ENCODE measurements around the gene MBLAC1. TPM values are rescaled to one million over a fixed set of nuclear protein-coding genes. Genes with fewer than 3 reads are reported as not detected.

Gene MBLAC1
- total RNA-seq, 2 donors from 2014 or later: 2.7 to 3.9 TPM

DNA sequence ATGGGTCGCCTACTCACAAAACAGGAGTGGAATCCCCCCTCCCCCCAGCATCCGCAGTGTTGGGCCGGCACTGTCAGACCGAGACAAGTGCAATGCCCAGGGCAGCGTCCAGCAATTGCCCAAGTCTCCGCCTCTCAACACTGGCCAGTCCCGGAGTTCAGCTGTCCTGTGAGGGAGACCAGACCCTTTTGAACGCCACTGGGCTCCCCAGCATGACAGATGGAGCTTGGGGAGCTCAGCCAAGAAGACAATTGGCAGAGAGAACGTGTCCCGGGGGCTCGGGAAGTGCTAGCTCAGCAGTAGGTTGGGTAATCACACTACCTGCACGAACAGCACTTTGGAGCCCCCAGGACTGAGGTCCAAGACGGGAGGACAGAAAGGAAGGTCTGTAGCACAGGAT is 33.3 kb upstream of the MBLAC1 start:
- intact Hi-C loops (cut with DNase I, micrococcal nuclease): no loop called here
- ATAC-seq (no peak), DNase-seq (no peak)

DNA sequence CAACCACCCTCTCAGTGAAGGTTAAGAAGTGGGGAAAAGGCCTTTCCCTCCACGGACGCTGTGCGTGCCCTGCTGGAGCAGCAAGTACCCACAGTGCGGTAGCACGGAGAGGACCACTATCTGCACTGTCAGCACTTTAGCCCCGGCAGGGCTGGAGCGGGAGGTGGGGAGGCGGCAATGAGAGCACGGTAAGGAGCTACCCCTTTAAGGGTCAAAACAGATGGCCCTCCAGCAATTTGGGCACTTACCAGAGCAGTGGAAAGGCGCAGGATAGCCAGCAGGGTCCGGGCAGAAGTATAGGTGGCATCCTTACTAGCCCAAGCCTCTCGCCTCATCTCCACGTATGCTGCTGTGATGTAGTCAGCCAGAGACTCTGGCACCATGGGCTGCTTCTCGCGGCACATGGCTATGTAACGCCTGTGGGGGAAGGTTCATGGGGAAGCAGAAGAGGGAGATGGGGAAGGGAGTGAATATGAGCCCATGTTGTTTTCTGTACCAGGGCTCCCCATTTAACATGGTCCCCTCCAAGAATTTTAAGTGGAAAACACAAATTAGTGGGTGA is 32.8 kb upstream of the MBLAC1 start:
- intact Hi-C loops (cut with DNase I, micrococcal nuclease): no loop called here
- no peak for ATAC-seq
- DNase-seq: no peak

DNA sequence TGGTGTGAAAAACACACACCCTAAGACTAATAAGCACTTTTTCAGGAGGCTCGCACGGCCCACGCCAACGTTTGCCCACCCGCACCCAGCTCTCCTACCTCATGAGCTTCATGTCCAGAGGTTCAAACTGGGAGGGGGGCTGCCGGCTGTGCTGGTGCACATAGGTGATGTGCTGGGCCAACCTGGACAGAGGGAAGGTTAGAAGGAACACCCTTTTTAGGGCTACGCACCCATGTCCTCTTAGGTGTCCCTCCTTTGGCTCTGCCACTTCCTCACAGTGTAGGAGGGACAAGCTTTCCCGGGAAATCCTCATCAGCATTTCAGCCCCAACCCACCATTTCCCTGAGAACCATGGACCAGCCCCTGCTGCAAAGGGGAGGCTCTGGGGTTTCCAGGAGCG is 31.5 kb upstream of the MBLAC1 start:
- ATAC-seq: no peak
- no peak for DNase-seq
- intact Hi-C loops (cut with DNase I, micrococcal nuclease): no loop called here

DNA sequence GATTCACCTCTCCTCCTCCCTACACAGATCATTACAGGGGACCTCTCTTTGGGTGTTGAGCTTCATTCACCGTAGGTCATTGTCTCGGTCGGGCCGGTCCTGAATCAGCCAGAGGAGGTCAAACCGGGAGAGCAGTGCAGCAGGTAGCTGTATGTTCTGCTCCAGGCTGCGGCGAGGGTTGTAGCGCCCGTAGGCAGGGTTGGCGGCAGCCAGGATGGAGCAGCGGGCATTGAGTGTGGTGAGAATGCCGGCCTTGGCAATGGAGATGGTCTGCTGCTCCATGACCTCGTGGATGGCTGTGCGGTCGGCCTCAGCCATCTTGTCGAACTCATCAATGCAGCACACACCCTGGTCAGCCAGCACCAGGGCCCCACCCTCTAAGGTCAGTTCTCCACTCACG is 31.1 kb upstream of the MBLAC1 start:
- ATAC-seq (no peak), DNase-seq (no peak)
- intact Hi-C loops (cut with DNase I, micrococcal nuclease): no loop called here

DNA sequence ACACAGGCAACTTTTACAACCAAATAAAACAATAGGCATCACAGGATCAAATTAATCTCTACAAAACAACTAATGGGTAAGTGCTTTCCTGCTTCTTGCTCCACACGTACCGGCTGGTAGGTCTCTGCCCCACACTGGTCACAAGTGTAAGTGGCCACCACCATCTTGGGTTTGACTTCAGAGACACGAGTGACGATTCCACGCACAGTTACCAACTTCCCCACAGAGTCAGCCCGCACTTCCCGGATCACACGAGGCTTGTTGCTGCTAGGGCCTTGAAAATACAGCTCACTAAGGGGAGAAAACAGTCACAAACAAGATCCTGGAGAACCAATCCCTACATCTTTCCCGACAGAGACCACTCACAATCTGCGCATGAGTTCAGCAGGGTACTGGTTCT is 27.9 kb upstream of the MBLAC1 start:
- DNase-seq (no peak), ATAC-seq (no peak)
- intact Hi-C loops (cut with DNase I, micrococcal nuclease): no loop called here

DNA sequence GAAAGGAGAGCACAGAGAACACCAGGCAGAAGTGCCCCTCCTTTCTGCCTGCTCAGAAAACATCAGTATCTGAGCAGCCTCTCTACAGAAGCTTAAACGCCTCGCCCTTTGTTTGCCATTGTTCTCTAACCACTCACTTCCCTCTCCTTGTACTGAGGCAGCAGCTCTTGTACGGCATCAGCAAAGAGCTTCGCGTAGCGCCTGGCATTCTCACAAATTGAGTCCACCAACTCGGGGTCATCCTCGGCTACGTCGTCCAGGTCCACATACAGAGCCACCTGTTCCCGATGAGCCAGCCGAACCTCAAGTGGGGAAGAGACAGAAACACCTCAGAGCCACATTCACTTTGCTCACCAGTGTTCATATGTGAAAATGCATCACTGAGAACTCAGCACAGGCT is 27.3 kb upstream of the MBLAC1 start:
- intact Hi-C loops (cut with DNase I, micrococcal nuclease): no loop called here
- ATAC-seq (no peak), DNase-seq (no peak)

DNA sequence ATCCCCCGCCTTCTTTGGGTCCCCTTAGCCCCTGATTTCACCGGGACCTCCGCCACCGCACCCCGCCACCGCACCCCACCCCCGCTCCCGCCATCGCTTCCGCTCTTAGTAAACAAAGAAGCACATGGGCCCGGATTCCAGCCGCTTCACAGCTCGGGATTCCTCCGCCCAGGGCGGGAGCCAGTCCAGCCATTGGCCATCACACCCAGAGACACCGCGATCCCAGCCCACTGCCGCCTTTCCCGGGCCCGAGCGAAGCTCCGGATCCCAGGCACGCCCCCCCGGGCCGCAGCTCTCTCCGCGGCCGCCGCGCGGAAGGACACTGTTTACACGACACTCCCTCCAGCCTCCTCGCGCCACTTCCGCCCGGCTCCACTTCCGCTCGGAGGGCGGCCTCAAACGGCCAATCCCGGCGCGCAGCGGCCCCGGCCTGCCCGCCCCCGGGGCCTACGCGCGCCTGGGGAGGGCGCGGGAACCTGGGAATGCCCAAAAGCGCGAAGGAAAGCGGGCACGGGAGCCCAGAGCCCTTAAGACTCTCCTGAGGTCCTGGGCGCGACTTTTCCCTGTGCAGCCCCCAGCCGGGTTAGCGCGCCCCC is 26.2 kb upstream of the MBLAC1 start:
- intact Hi-C loops (cut with DNase I, micrococcal nuclease): no loop called here
- DNase-seq (peak; percentile 94 to 96), ATAC-seq (peak; percentile 82)

DNA sequence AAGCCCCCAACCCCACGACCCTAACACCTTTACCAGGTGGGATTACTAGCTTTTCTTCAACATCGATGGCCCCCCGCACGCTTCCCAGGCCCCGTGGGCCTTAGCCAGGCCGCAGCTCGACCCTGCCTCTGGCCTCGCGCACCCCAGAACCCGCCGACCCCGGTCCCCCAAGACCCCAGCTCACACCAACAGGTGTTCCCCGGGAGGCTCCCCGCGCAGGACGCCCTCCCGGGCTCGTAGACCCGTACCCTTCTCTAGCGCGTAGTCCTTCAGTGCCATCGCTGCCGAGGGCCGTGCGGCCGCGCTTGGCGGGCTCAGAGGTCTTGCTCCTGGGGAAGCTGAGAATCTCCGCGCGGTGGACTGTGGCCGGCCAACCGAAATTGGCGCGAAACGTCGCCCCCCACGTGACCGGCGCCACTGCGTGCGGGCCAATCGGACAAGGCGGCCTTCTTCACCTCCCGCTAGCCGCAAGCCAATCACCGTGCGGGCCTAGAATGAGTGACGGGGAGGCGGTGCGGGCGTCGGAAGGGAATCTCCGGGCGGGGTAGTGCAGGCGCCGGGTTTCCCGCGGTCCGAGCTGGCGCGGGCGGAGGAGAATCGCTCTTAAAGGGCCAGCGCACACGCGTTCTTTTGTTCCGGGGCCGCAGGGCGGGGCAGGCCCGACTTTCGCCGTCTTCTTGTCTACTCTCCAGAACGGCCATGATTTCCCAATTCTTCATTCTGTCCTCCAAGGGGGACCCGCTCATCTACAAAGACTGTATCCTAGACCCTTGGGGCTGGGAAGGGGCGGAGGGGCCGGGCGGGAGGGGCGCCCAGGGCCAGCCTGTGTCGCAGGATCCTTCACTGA is 25.5 kb upstream of the MBLAC1 start, which contains the start of the genes AP4M1 and MCM7:
AP4M1 (plus strand) TSS at position 628 of the 847 bp plus-strand sequence; CDS start at position 700, 72 bp downstream.
MCM7 (minus strand) TSS at position 382 of the 847 bp plus-strand sequence; CDS start at position 279, 103 bp downstream.
- DNase-seq (peak; percentile 97 to 99), ATAC-seq (peak; percentile 85)
- intact Hi-C loops (cut with DNase I, micrococcal nuclease): no loop called here

DNA sequence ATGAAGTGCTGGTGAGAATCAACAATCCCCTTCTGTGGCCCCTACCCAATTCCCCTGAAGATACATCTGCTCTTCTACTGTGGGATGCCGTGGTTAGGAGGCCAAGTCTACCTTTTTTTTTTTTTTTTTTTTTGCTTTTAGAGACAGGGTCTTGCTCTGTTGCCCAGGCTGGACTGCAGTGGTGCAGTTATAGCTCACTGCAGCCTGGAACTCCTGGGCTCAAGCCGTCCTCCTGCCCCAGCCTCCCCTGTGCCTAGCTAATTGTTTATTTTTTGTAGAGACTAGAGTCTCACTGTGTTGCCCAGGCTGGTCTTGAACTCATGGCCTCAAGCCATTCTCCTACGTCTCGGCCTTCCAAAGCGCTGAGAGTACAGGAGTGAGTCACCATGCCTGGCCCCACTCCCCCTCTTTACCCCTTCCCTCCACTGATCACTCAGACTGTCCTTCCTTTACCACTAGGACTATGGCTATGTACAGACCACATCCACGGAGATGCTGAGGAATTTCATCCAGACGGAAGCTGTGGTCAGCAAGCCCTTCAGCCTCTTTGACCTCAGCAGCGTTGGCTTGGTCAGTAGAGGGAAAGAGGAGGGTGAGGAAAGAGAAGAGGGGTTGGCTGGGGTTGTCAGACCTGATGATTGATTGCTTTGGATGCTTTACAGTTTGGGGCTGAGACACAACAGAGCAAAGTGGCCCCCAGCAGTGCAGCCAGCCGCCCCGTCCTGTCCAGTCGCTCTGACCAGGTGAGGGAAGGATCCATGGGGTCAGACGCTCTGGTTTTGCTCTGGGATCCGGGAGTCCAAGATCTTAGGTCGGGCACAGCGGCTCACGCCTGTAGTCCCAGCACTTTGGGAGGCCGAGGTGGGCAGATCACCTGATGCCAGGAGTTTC is 23.6 kb upstream of the MBLAC1 start:
- intact Hi-C loops (cut with DNase I, micrococcal nuclease): no loop called here
- ATAC-seq (no peak), DNase-seq (no peak)

DNA sequence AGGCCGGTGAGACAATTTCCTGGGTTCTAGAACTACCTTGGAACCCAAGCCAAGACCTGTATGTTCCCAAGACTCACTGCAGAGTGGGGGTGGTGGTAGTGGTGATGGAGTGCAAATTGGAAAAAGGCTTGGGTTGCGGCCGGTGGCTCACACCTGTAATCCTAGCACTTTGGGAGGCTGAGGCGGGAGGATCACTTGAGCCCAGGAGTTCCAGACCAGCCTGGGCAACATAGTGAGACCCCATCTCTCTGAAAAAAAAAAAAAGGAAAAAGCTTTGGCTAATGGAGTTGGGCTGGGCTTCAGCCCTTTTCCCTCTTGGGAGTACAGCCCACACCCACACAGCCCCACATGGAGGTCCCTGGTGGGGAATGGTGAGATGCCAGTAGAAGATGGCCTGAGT is 21.2 kb upstream of the MBLAC1 start:
- intact Hi-C loops (cut with DNase I, micrococcal nuclease): no loop called here
- ATAC-seq: no peak
- DNase-seq: no peak

DNA sequence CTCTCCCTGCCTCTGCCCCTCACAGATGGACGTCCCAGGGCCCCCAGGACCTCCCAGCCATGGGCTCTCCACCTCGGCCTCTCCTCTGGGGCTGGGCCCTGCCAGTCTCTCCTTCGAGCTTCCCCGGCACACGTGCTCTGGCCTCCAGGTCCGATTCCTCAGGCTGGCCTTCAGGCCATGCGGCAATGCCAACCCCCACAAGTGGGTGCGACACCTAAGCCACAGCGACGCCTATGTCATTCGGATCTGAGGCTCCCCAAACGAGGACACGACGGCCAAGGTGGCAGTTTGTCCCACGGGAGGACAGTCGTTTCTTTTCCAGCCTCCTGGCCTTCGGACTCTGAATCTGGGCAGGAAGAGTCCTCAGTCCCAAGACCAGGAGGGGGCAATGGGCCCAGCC is 20.1 kb upstream of the MBLAC1 start:
- DNase-seq (no peak), ATAC-seq (no peak)
- intact Hi-C loops (cut with DNase I, micrococcal nuclease): no loop called here

DNA sequence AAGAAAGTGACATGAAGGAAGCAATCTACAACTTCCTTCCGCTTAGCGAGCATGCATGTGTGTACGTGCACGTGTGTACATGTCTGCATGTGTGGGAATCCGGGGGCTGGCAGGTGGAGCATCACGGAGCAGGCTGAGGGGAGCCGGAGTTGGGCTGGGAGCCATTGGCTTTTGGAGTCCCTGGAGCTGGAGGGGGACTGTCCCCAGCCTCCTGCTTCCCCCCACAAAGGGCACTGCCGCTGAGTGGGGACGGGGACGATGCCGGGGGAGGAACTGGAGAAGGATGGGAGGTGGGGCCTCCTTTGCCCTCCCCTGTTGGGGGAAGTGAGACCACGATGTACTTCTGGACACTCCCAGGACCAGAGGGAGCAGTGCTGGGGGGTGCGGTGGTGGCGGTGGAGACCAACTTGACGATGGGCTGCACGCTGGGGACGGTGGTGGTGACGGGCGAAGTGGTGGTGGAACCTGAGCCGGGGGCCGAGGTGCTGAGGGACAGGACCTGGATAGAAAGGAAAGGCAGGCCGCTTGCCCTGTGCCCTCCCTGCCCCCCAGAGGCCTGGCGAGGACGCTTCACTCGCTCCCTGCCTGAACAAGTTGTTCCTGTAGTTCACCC is 19.5 kb upstream of the MBLAC1 start:
- no peak for ATAC-seq
- DNase-seq: no peak
- intact Hi-C loops (cut with DNase I, micrococcal nuclease): no loop called here

DNA sequence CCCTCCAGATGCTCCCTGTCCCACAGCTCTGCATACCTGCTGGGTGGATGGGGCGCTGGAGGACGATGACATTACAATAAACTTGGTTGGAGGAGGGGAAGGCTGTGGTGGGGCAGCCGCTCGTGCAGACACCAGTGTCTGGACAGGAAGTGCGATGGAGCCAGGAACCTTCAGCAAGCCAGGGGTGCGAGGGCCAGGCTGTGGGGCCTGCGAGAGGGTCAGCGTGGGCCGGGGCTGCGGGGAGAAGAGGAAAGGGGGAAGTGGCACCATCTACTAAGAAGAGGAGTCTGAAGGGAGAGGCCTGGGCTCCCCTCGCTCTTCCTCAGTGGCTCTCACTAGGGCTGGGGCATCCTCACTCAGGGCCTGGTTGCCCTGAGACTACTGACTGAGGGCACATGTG is 18.9 kb upstream of the MBLAC1 start:
- no peak for DNase-seq
- no peak for ATAC-seq
- intact Hi-C loops (cut with DNase I, micrococcal nuclease): no loop called here

DNA sequence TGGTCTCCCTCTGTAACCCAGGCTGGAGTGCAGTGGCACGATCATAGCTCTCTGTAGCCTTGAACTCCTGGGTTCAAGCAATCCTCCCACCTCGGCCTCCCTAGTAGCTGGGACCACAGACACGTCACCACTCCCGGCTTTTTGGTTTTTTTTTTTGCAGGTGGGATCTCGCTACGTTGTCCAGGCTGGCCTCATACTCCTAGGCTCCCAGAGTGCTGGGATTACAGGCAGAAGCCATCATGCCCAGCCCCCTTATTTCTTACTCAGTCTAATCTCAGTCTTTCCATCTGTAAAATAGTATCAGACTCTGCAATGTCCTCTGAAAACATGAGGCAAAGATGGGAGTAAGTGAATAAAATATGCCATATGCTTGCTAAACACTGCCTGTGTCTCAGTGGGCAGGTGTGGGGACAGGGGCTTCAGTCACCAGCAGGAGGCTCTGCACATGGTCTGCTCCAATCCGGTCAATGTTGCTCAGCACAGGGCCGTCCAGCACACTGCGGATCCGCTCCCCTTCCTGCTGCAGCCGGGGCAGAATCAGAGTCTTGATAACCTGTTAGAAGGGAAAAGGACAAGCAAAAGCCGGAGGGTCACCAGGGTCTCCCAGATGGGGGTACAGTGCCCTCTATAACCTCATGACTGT is 17.1 kb upstream of the MBLAC1 start:
- no peak for DNase-seq
- peak; percentile 27 for ATAC-seq
- intact Hi-C loops (cut with DNase I, micrococcal nuclease): no loop called here

DNA sequence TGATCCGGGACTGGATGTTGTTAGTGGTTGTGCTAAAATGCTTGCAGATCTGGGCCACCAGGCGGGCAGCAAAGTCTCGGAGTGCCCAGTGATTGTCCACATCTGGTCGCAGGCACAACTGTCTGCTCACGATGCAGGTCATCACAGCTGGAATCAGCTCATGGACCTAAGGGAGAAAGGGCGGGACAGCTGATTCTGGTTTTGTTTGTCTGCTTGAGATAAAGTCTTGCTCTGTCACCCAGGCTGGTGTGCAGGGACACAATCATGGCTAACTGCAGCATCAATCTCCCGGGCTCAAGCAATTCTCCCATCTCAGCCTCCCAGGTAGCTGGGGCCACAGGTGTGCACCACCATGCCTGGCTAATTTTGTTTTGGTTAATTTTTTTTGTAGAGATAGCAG is 15.6 kb upstream of the MBLAC1 start:
- no peak for DNase-seq

DNA sequence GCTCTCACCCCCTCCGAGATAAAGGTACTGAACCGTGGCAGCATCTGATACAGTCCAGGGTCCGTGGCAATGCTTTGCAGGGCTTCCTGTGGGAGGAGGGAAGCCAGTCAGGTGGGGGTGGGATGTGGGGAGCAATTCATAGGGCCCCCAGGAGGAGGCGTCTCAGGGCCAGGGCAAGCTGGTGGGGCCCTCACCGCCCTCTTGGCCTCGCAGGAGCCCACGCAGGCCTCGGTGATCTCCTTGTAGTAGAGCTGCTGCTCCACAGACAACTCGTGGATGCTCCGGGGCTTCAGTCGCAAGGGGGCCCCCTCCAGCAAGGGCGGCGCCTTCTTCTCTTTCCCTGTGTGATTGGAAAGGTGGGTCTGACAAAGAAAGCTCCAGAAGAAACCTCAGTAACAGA is 14.9 kb upstream of the MBLAC1 start:
- no peak for ATAC-seq
- no peak for DNase-seq
- intact Hi-C loops (cut with DNase I, micrococcal nuclease): no loop called here

More for the DNA sequence above, 15.6 kb upstream of the MBLAC1 start:
- intact Hi-C loops (cut with DNase I, micrococcal nuclease): no loop called here
- ATAC-seq: no peak

DNA sequence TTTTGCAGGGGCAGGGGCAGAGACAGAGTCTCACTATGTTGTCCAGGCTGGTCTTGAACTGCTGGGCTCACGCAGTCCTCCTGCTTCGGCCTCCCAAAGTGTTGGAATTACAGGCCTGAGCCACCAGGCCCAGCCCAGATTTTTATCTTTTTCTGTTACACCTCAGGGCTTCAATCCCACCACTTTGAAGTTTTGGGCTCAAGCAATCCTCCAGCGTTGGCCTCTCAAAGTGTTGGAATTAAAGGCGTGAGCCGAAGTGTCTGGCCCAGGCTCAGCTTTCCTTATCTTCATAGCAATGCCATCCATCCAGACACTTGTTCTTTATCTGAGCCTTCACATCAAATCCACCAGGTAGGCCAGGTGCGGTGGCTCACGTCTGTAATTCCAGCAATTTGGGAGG is 11.7 kb upstream of the MBLAC1 start:
- DNase-seq: no peak
- intact Hi-C loops (cut with DNase I, micrococcal nuclease): no loop called here
- ATAC-seq: no peak

DNA sequence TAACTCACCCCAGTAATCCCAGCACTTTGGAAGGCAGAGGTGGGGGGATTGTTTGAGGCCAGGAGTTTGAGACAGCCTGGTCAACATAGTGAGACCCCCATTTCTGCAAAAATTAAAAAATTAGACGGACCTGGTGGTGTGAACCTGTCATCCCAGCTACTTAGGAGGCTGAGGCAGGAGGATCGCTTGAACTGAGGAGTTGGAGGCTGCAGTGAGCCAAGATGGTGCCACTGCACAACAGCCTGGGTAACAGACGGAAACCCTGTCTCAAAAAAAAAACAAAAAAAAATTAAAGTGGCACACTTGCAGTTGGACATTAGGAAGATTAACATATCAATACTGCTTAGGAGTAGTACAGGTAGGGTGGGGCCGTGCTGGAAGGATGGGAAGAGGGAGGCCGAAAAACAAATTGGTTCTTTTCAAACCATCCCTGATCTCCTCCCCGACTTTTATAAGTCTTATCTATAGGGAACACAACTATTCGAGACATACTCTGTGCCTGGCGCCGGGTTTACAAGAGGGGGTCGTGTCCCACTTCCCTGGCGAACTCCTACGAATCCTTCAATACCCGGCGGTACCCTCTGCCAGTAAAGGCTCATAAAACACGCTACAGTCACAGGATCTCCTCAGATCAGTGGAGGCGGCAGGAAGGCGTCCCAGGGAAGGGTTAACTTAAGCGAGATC is 8.2 kb upstream of the MBLAC1 start:
- ATAC-seq (no peak), DNase-seq (no peak)
- intact Hi-C loops (cut with DNase I, micrococcal nuclease): no loop called here
